Occipital lobe (tissue), 2 donors: Measurements from ENCODE around the gene ADAMTSL4. TPM values are rescaled to one million over a fixed set of nuclear protein-coding genes. Genes with fewer than 3 reads are reported as not detected.
"Not testable (repeated sequence)": the region's sequence is repeated elsewhere in the genome, so short reads cannot be mapped to it uniquely, and the experiment has no call there.

Experiments used
- DNase-seq: peaks from one replicate; lab custom pipeline; 2025; lab: John Stamatoyannopoulos, UW
- total RNA-seq: library from RNA; depleted of rRNA; stranded (reverse); fragments of >200 nt; gene quantifications from one replicate; pipeline ENCODE4 v1.2.3, GENCODE V29; 2014

ADAMTSL4 gene
- total RNA-seq, 1 donor from 2014 or later, result 0.31 TPM

DNA sequence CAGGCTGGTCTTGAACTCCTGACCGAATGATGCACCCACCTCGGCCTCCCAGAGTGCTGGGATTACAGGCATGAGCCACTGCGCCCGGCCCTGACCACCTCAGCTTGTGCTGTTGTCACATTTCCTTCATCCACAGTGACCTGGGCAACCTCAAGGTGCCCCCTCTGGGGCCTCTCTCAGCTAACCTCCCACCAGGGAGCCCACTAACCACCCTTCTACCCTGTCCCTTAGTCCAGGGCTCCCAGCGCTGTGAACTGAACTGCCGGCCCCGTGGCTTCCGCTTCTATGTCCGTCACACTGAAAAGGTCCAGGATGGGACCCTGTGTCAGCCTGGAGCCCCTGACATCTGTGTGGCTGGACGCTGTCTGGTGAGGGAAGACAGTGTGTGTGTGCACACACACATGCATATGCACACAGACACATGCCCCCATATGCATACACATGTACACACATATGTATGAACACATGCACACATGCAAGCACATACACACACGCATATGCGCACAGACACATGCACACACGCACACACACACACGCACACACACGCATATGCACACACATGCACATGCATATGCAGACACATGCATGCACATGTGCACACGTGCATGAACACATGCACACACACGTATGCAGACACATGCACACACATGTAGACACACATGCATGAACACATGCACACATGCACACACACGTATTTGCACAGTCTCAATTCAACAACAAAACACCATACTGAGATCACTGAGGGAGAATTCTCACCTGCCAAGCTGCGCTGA is 6.2 kb downstream of the ADAMTSL4 start:
- no peak for DNase-seq

DNA sequence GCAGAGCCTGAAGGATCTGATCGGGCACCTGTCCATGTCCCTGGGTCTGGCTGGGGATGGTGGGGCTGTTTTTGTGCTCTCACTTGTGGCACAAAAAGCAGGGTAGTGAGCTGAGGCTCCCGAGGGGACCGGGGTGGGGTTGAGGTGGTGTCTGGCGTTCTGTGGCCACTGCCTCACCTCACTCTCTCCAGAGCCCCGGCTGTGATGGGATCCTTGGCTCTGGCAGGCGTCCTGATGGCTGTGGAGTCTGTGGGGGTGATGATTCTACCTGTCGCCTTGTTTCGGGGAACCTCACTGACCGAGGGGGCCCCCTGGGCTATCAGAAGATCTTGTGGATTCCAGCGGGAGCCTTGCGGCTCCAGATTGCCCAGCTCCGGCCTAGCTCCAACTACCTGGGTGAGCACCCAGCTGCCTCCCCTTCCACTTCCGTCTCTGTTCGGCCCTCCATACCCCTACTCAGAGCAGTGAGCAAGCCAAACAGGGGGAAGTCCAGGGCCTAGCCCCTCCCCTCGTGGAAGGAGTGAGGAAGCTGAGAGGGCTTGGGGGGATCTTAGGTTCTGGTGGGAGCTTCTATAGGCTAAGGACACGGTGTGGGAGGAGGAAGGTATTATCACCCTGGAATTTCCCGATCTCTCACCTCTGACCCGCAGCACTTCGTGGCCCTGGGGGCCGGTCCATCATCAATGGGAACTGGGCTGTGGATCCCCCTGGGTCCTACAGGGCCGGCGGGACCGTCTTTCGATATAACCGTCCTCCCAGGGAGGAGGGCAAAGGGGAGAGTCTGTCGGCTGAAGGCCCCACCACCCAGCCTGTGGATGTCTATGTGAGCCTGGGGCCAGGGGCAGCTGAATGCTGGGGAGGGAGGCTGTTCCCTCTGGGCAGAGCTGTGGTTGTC is 7.0 kb downstream of the ADAMTSL4 start:
- DNase-seq, result no peak

DNA sequence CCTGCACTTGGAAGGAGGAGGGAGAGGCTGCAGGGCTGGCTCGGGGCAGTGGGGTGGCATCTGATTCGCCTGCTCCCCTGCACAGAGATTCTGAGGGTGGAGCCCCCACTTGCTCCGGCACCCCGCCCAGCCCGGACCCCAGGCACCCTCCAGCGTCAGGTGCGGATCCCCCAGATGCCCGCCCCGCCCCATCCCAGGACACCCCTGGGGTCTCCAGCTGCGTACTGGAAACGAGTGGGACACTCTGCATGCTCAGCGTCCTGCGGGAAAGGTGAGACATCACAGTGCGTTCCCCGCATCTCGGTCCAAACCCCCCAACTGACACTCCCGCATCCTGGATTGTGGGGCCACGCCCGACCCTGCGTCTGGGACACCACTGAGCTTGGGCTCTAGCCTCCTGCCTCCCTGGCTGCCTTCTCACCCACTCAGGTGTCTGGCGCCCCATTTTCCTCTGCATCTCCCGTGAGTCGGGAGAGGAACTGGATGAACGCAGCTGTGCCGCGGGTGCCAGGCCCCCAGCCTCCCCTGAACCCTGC is 7.9 kb downstream of the ADAMTSL4 start:
- no peak for DNase-seq

DNA sequence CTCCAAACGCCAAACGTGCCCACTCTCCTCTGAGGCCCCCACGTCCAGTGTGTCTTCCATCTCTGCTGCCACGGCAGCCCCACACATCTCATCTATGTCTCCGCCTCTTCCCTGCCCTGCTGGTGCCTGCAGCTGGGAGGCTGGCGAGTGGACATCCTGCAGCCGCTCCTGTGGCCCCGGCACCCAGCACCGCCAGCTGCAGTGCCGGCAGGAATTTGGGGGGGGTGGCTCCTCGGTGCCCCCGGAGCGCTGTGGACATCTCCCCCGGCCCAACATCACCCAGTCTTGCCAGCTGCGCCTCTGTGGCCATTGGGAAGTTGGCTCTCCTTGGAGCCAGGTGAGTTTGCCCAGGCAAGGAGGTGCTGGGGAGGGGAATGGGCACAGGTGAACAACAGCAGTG is 8.6 kb downstream of the ADAMTSL4 start:
- DNase-seq, result no peak

DNA sequence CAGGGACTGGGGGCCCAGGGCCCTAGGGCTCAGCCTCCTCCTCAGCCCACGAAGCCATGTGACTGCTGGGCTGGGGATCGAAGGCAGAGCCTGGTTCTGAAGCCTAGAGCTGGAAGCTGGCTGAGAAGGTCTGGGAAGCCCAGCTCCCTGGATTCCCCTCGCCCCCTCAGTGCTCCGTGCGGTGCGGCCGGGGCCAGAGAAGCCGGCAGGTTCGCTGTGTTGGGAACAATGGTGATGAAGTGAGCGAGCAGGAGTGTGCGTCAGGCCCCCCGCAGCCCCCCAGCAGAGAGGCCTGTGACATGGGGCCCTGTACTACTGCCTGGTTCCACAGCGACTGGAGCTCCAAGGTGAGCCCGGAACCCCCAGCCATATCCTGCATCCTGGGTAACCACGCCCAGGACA is 9.1 kb downstream of the ADAMTSL4 start:
- no peak for DNase-seq

DNA sequence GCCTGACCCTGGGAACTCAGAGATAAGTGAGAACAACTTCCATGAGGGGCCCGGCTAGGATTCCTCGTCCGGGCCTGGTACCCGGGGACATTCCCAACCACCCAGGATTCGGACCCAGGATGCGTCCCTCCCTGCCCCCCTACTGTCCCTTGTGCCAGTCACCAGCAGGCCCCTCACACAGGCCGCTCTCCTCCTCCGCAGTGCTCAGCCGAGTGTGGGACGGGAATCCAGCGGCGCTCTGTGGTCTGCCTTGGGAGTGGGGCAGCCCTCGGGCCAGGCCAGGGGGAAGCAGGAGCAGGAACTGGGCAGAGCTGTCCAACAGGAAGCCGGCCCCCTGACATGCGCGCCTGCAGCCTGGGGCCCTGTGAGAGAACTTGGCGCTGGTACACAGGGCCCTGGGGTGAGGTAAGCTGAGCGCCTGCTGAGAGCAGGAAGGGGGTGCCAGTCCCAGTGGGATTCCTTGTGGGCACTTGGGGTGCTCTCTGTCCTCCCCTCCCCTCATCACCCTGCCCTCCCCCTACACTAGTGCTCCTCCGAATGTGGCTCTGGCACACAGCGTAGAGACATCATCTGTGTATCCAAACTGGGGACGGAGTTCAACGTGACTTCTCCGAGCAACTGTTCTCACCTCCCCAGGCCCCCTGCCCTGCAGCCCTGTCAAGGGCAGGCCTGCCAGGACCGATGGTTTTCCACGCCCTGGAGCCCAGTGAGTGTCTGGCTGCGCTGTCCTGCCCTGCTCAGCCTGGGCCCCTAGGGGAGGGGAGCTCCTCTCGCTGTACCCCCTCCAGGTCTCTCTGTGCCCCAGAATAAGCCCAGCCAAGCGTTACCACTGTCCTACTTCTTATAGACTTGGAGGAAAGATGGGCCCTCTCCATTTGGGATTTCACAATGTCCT is 9.8 kb downstream of the ADAMTSL4 start:
- DNase-seq, result no peak

DNA sequence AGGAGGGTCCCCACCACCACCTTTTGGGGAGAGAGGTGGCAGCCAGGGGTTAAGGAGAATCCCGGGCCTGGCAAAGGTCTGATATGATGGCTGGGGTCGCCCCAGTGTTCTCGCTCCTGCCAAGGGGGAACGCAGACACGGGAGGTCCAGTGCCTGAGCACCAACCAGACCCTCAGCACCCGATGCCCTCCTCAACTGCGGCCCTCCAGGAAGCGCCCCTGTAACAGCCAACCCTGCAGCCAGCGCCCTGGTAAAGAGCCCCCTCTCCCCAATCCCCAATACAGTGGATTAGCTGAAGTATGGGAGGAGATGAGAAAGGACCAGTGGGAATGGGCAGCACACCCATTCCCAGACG is 10.4 kb downstream of the ADAMTSL4 start:
- DNase-seq, result no peak

DNA sequence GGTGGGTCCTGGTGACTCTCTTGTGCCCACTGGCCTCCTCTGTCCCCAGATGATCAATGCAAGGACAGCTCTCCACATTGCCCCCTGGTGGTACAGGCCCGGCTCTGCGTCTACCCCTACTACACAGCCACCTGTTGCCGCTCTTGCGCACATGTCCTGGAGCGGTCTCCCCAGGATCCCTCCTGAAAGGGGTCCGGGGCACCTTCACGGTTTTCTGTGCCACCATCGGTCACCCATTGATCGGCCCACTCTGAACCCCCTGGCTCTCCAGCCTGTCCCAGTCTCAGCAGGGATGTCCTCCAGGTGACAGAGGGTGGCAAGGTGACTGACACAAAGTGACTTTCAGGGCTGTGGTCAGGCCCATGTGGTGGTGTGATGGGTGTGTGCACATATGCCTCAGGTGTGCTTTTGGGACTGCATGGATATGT is 10.8 kb downstream of the ADAMTSL4 start:
- DNase-seq, result peak; percentile 42

DNA sequence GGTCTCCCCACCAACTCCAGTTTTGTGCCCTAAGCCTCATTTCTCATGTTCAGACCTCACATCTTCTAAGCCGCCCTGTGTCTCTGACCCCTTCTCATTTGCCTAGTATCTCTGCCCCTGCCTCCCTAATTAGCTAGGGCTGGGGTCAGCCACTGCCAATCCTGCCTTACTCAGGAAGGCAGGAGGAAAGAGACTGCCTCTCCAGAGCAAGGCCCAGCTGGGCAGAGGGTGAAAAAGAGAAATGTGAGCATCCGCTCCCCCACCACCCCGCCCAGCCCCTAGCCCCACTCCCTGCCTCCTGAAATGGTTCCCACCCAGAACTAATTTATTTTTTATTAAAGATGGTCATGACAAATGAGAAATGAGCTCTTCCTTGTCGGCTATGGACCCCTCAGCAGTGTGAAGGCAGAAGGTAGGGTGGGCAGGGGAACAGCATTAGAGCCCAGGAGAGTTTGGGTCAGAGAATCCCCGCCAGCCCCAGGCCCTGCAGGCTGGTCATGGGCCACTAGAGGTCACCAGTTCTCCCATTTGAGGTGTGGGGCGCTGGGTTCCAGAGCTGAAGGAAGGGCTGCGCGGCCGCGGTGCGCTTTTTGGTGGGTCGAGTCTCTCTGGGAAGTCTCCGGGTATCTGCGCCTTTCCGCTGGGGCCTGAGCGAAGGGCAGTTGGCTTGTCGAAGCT is 11.5 kb downstream of the ADAMTSL4 start:
- no peak for DNase-seq

DNA sequence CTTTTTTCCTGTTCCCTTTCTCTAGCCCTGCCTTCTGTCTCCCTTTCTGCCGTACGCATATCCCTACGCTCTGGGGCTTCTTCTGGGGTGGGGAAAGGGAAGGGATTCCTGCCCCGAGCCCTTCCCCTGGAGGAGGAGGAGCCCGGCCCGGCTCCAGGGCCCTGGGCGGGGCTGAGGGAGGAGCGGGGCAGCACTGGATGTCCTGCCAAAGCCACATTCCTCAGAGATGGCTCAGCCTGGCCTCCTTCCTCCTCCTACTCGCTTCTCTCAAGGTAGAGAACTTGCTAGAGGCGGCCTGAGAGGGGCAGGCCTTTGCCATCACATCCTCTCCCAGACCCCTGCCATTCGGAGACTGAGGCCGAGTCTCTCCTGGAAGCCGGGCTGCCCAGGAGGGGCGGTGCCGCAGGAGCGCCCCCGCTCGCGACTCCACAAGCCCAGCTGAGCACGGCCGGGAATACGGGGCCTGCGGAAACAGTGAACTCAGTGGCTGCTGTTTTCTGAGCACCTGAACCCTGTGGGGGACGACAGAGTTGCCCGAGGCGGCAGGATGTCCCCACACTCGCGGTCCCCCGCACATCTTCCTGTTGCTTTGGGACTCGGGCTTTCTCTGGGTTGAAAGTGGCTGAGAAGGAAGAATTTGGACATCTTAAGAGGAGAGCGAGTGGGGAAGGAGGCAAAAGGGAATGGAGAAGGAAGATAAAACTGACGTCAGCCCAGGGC is 12.2 kb downstream of the ADAMTSL4 start:
- DNase-seq, result peak; percentile 84

DNA sequence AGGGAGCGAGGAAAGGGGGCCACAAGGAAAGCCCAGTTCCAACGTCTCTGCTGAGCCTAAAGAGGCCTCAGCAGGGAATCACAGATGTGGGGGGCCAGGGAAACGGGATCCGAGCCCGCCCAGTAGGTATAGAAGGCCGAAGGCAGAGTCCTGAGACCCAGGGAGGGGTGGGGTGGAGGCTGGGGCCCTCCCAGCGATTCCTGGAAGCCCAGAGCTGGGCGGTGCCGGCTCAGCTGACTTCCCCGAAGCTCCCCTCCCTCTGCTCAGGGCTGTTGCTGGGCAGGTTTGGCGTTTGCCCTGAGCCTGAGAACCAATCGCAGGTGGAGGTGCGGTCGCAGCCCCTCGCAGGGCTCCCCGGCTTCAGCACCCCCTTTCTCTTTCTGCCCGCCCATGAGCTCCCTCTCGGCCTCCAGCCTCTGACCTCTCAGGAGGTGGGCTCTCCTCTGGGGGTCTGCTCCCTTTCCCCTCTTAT is 12.8 kb downstream of the ADAMTSL4 start:
- peak; percentile 65 for DNase-seq

DNA sequence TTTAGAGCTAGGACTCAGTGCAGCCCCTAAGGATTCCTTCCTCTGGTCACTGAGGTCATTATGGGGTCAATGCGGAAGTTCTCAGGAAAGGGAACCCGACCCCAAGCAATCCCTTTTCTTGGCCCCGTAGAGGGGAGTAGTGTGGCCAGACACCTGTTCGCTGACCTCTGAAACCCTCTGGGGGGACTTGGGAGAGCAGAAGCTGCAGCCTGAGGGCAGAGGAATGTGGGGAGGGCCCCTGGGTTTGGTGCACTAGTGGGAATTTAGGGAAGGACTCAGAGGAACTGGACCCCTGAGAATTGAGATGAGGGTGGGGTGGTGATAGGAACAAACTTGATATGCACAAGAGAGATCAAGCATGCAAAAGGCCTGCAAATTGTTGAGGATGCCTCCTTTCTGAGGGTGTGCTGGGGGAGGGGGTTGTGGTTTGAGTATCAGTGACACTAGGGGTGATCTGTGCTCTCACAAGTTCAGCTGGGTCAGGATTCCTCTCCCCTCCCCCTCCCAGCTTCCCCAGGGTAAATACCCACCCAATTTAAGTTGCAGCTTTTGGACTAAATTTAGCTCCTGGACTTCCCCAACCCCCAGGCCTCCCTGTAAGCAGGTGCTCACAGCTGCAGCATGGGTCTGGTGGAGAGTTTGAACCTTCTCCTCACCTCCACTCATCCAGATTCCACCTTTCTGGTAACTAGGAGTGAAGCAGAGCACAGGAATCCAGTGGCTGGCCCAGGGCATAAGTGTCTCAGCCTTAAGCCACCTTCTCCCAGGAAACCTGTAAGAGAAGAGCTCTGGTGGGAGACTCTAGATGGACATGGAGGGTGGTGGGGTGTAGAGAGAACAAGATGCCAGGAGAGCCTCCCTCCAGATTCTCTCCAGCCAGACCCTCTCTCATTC is 13.5 kb downstream of the ADAMTSL4 start:
- DNase-seq, result no peak

DNA sequence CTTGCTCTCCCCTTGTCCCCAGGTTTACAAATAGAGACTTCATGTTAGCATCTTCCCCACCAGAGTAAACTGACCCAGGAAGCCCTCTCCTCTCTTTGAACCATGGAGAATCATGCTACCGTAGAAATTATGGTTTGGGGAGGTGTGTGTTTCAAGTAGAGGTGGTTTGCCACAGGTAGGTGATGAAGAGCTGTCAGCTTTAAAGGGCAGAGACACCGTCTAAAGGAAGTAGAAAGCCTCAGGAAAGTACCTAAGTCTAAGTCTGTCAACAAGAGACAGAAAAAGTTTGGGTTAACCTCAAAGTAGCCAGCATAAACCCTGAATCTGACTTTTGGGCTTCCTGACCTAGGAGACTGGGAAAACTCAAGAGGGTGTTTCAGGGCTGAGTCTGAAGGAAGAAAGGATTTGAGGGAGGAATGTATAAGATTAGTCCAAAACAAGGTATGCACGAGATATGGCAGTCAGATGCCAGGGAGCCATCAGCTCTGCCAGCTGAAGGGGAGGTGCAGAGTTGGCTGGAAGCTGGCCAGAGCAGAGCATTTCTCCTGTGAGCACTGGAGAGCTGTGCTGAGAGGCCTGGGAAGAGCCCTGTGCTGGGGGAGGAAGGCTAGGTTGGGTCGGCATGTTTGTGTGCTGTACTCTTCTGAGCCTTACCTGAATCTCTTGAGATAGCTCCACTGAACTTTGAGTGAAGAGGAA is 14.3 kb downstream of the ADAMTSL4 start:
- DNase-seq, result no peak

DNA sequence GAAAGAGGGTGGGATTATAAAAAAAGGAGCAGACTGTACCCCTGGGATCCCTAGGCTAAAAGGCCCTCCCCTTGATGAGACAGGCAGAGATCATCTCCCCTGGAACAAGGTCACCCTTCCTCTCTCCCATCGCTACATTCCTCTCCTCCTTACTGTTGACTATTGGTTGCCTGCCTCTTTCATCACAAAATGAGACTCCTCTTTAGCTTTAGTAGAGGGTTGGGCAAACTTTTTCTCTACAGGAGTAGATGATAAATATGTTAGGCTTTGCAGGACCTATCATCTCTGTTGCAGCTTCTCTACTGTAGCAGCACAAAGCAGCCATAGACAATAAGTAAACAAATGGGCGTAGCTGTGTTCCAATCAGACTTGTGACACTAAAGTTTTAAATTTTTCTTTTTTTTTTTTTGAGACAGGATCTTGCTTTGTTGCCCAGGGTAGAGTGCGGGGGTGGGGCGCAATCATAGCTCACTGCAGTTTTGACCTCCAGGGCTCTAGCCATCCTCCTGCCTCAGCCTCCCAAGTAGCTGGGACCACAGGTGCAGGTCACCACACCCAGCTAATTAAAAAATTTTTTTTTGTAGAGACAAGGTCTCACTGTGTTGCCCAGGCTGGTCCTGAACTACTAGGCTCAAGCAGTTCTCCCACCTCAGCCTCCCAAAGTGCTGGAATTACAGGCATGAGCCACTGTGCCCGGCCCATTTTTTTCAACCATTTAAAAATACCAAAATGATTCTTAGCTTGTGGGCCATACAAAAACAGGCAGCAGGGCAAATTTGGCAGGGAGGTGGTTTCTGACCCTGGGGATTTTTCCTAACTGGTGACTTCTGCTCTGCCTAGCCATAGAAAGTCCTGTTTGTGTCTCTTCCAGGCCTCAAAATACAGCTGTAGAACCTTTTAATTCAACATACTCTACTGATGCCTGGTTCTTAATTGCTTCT is 15.1 kb downstream of the ADAMTSL4 start:
- no peak for DNase-seq

DNA sequence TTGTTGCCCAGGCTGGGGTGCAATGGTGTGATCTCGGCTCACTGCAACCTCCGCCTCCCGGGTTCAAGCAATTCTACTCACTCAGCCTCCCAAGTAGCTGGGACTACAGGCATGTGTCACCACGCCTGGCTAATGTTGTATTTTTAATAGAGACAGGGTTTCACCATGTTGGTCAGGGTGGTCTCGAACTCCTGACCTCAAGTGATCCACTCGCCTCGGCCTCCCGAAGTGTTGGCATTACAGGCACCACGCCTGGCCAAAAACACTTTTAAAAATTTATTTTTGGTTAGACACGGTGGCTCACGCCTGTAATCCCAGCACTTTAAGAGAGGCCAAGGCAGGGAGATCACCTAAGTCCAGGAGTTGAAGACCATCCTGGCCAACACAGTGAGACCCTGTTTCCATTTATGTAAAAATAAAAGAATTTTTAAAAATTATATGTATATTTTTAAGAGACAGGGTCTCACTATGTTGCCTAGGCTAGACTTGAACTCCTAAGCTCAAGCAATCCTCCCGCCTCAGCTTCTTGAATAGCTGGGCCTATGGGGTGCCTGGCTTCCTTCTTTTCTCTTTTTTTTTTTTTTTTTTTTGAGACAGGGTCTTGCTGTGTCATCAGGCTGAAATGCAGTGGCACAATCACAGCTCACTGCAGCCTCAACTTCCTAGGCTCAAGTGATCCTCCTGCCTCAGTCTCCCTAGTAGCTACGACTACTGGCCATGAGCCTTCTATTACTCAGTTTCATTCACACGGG is 16.2 kb downstream of the ADAMTSL4 start:
- not testable (repeated sequence) for DNase-seq

DNA sequence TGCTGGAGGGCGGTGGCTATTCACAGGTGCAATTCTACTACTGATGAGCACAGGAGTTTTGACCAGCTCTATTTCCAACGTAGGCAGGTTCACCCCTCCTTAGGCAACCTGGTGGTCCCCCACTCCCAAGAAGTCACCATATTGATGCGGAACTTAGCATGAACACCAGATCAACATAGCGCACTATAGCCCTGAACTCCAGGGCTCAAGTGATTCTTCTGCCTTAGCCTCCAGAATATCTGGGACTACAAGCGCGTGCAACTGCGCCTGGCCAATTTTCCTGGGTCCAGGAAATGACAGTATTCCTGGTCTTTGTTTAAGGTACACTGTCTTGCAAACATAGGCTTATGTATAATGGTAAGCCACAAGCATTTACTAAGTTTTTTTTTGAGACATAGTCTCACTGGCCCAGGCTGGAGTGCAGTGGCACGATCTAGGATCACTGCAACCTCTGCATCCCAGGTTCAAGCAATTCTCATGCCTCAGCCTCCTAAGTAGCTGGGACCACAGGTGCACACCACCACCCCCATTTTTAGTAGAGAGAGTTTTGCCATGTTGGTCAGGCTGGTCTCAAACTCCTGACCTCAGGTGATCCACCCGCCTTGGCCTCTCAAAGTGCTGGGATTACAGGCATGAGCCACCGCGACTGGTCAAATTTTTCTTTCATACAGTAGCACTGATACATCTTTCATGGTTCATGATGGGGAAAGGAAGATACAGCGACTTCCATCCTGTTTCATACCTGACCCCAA is 17.6 kb downstream of the ADAMTSL4 start:
- no peak for DNase-seq
